Common myeloid progenitor, CD34-positive (primary cell): ENCODE data around the gene EFCAB6.

Experiments used
- CTCF ChIA-PET: fragments of 350-600 bp; sonication (Branson Sonifier 250); formaldehyde crosslinking; loops from one replicate; lab custom pipeline; 2021; ENCODE audit warnings: antibody characterized with exemption; lab: Charles Lee
- POLR2A ChIA-PET: fragments of 350-600 bp; sonication (Branson Sonifier 250); formaldehyde crosslinking; loops from one replicate; lab custom pipeline; 2021; ENCODE audit warnings: antibody characterized with exemption; lab: Charles Lee
- DNase-seq, 3 donors: peaks; one replicate each; pipeline versions ENCODE4 v3.0.0 to v3.0.0-alpha.2; 2013
- H3K27ac ChIP-seq, 2 experiments: 1 replicate in 1 of 2; 2 replicates in 1 of 2; pipeline ENCODE4 v1.7.0; 2013; ENCODE audit warnings: inconsistent platforms in 2 of 2, low read length in 2 of 2, mild to moderate bottlenecking in 2 of 2, low read depth in 1 of 2, moderate library complexity in 1 of 2; ENCODE audit not compliant: severe bottlenecking in 2 of 2, insufficient read depth in 1 of 2, poor library complexity in 1 of 2
- H3K27me3 ChIP-seq, 5 experiments: replicated peaks in 2 of 5; 1 replicate in 3 of 5; 2 replicates in 2 of 5; pipeline versions ENCODE4 v1.6.1 to v1.7.0; 2013; ENCODE audit warnings: low read length in 4 of 5, mild to moderate bottlenecking in 2 of 5, moderate library complexity in 2 of 5, inconsistent platforms in 1 of 5; ENCODE audit not compliant: insufficient read depth in 5 of 5, control insufficient read depth in 4 of 5
- H3K36me3 ChIP-seq, 4 experiments: 1 replicate in 2 of 4; 2 replicates in 2 of 4; pipeline versions ENCODE4 v1.6.1 to v1.7.0; 2013; ENCODE audit warnings: low read length in 3 of 4, control low read depth in 1 of 4, mild to moderate bottlenecking in 1 of 4; ENCODE audit not compliant: control insufficient read depth in 4 of 4, insufficient read depth in 4 of 4
- H3K4me1 ChIP-seq, 4 experiments: 1 replicate in 3 of 4; 2 replicates in 1 of 4; pipeline versions ENCODE4 v1.6.1 to v1.7.1; 2013; ENCODE audit warnings: low read length in 3 of 4, mild to moderate bottlenecking in 3 of 4, control low read depth in 1 of 4, inconsistent platforms in 1 of 4, moderate library complexity in 1 of 4; ENCODE audit not compliant: control insufficient read depth in 4 of 4, insufficient read depth in 4 of 4; ENCODE audit errors: control extremely low read depth in 1 of 4
- H3K4me3 ChIP-seq, 7 experiments: 1 replicate in 4 of 7; 2 replicates in 3 of 7; pipeline versions ENCODE4 v1.5.1 to v1.7.0; 2013; ENCODE audit warnings: mild to moderate bottlenecking in 7 of 7, low read length in 6 of 7, moderate library complexity in 6 of 7, inconsistent platforms in 2 of 7, low read depth in 2 of 7, control low read depth in 1 of 7; ENCODE audit not compliant: insufficient read depth in 4 of 7, control insufficient read depth in 1 of 7; ENCODE audit errors: extremely low read depth in 1 of 7
- H3K9me3 ChIP-seq, 5 experiments: 1 replicate in 4 of 5; 2 replicates in 1 of 5; pipeline versions ENCODE4 v1.6.1 to v1.7.1; 2013; ENCODE audit warnings: low read length in 4 of 5, mild to moderate bottlenecking in 2 of 5, inconsistent platforms in 1 of 5, low read depth in 1 of 5, moderate library complexity in 1 of 5; ENCODE audit not compliant: control insufficient read depth in 4 of 5, insufficient read depth in 2 of 5; ENCODE audit errors: control extremely low read depth in 1 of 5
- WGBS: methylation state at CpG from one replicate; pipeline ENCODE4 v1.1.5; 2013; ENCODE audit not compliant: insufficient coverage; 5-methylcytosine and 5-hydroxymethylcytosine counted together

Gene EFCAB6

GRCh38 chr22:43639228-43639948 lies 172.7 kb downstream of the EFCAB6 start:
- POLR2A ChIA-PET, result interaction anchor here (0.6 kb wide), 1 partner anchor 178 kb away, joined by 3 read pairs; no protein-coding TSS in a partner anchor
- no peak for DNase-seq

GRCh38 chr22:43637275-43638260 lies 174.5 kb downstream of the EFCAB6 start:
- Histone ChIP-seq H3K36me3 (no peaks in the 10 kb centered on the region), H3K27me3 (no peaks in the 10 kb centered on the region), H3K4me3 (no peak overlapping the region), H3K27ac (no peak overlapping the region), H3K9me3 (peaks cover 0 to 11% (median 0%) of the 10 kb centered on the region in 5 experiments), H3K4me1 (peaks cover 0 to 10% (median 4%) of the 10 kb centered on the region in 4 experiments)
- DNase-seq, result no peak
- CTCF ChIA-PET, result no interaction called here
- POLR2A ChIA-PET, result no interaction called here
- 96% methylated on average over 27 of the region's 28 CpGs for WGBS

More at GRCh38 chr22:43639228-43639948, 172.7 kb downstream of the EFCAB6 start:
- CTCF ChIA-PET, result interaction anchor here (0.6 kb wide), 1 partner anchor 37 kb away, joined by 3 read pairs; no protein-coding TSS in a partner anchor
- WGBS, result 100% methylated on average over 1 of the region's 3 CpGs
- Histone ChIP-seq H3K4me3 (no peak overlapping the region), H3K27ac (no peak overlapping the region), H3K27me3 (no peaks in the 10 kb centered on the region), H3K9me3 (peaks cover 0 to 11% (median 0%) of the 10 kb centered on the region in 5 experiments), H3K4me1 (peaks cover 0 to 16% (median 3%) of the 10 kb centered on the region in 4 experiments), H3K36me3 (no peaks in the 10 kb centered on the region)

GRCh38 chr22:43636086-43636485 lies 176.0 kb downstream of the EFCAB6 start:
- no peak for DNase-seq
- peaks cover 0 to 5% (median 2%) of the 10 kb centered on the region in 4 experiments for H3K4me1 ChIP-seq
- no peaks in the 10 kb centered on the region for H3K27me3 ChIP-seq
- H3K4me3 ChIP-seq, result no peak overlapping the region
- CTCF ChIA-PET, result no interaction called here
- no peaks in the 10 kb centered on the region for H3K36me3 ChIP-seq
- 99% methylated on average over 13 of the region's 13 CpGs for WGBS
- peaks cover 0 to 11% (median 0%) of the 10 kb centered on the region in 5 experiments for H3K9me3 ChIP-seq
- no peak overlapping the region for H3K27ac ChIP-seq
- POLR2A ChIA-PET, result no interaction called here

DNA sequence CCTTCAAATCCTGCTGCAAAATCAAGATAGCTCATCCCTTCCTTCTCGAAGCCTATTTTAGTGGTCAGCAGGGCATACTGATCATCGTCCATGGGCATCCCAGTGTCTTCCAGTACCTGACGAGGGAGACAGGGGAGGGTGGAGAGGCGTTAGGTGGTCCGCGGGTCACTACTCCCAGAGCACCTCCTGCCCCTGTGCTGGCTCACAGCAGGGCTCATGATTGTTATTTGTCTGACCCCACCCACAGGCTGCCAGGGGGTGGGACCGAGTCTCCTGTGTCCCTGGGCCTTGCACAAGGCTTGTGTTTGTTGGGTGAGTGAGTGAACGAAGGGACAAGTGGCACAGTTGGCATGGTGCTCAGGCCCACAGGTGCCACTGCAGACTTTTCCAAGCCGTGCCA lies 177.0 kb downstream of the EFCAB6 start:
- H3K4me1 ChIP-seq, result peaks cover 0 to 5% (median 2%) of the 10 kb centered on the region in 4 experiments
- POLR2A ChIA-PET, result no interaction called here

DNA sequence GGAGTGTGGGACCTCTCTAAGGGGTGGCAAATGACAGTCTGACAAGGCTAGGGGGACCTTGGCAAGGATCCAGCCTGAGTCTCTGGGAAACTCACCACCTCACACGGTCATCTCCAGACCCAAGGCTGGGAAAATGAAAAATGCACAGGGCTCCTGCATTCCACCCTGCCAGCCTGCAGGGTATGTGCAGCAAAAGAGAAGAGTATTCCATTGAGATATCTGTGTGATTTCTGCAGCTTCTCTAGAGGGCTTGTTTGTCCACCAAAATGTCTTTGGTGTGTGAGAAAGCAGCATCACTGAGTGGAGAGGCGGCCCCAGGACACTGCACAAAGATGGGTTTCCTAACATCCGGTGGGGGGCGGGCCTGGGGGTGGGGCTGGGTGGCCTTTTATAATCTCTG lies 177.8 kb downstream of the EFCAB6 start:
- WGBS, result 100% methylated on average over 1 of the region's 4 CpGs
- CTCF ChIA-PET, result no interaction called here

More for the DNA sequence above, 177.0 kb downstream of the EFCAB6 start:
- Histone ChIP-seq H3K36me3 (no peaks in the 10 kb centered on the region), H3K27me3 (no peaks in the 10 kb centered on the region), H3K9me3 (peaks cover 0 to 5% (median 0%) of the 10 kb centered on the region in 5 experiments), H3K4me3 (no peak overlapping the region), H3K27ac (no peak overlapping the region)
- WGBS, result 95% methylated on average over 8 of the region's 9 CpGs
- CTCF ChIA-PET, result no interaction called here
- no peak for DNase-seq

GRCh38 chr22:43633631-43634285 lies 178.3 kb downstream of the EFCAB6 start:
- Histone ChIP-seq H3K4me1 (peaks cover 0 to 5% (median 2%) of the 10 kb centered on the region in 4 experiments), H3K9me3 (no peaks in the 10 kb centered on the region), H3K27me3 (no peaks in the 10 kb centered on the region), H3K27ac (no peak overlapping the region), H3K4me3 (no peak overlapping the region), H3K36me3 (no peaks in the 10 kb centered on the region)
- POLR2A ChIA-PET, result no interaction called here
- 50% methylated on average over 12 of the region's 13 CpGs for WGBS
- no peak for DNase-seq
- CTCF ChIA-PET, result no interaction called here

More for the DNA sequence above, 177.8 kb downstream of the EFCAB6 start:
- Histone ChIP-seq H3K27me3 (no peaks in the 10 kb centered on the region), H3K36me3 (no peaks in the 10 kb centered on the region), H3K4me3 (no peak overlapping the region), H3K9me3 (peaks cover 0 to 5% (median 0%) of the 10 kb centered on the region in 5 experiments), H3K27ac (no peak overlapping the region), H3K4me1 (peaks cover 0 to 5% (median 2%) of the 10 kb centered on the region in 4 experiments)
- POLR2A ChIA-PET, result no interaction called here
- no peak for DNase-seq
